ENCODE measurements around the gene CDH23. TPM values are rescaled to one million over a fixed set of nuclear protein-coding genes. Genes with fewer than 3 reads are reported as not detected.

CDH23 gene
- total and polyA plus RNA-seq, 9 of the 15 experiments (the other 6 are each of a cell fraction or from before 2014, with no cell fraction given): 0.18 to 1.2 (median 0.47) TPM

DNA sequence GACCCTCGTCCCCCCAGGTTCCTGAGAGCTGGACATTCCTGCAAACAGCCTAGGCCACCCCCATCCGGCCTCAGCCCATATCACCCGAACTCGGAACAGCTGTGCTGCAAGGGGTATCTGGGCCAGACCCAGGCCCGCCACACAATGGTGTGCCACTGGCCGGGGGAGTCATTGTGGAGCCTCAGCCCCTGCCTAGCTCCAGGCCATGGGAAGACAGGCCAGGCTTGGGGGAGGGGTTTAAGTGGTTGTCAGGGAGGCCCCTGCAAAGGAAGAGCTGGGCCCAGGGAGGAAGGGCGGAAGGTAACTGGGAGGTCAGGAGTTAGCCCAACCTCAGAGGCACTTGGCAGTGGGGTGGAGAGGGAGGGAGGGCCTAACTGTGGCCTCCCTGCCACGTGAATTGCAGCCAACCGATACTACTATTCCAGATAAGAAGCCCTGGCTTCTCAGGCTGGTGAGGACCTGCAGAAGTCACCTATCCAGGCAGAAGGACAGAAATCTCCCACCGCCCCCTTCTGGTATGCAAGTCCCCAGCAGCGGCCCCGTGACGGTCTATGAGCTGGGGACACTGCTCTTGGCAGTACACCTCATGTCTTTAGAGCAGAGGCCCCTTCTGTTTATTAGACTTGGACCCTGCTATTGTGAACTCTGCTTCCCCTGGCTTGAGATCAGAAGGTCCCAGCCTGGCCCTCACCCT, 349.8 kb downstream of the CDH23 start (continued):
- TF ChIP-seq ZBTB26 (CRISPR knock-in tag; IDR thresholded peaks at IDR 0.05): no peak
- TF ChIP-seq, protein P1, sequence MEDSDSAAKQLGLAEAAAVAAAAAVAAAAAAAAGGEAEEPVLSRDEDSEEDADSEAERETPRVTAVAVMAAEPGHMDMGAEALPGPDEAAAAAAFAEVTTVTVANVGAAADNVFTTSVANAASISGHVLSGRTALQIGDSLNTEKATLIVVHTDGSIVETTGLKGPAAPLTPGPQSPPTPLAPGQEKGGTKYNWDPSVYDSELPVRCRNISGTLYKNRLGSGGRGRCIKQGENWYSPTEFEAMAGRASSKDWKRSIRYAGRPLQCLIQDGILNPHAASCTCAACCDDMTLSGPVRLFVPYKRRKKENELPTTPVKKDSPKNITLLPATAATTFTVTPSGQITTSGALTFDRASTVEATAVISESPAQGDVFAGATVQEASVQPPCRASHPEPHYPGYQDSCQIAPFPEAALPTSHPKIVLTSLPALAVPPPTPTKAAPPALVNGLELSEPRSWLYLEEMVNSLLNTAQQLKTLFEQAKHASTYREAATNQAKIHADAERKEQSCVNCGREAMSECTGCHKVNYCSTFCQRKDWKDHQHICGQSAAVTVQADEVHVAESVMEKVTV (CRISPR knock-in tag; IDR thresholded peaks at IDR 0.05): peak; percentile 55
- TF ChIP-seq XRCC5 (IDR thresholded peaks at IDR 0.05; ENCODE audit: low read depth, low read length): no peak
- no peak for TF ChIP-seq MED1 (CRISPR knock-in tag; IDR thresholded peaks at IDR 0.05; ENCODE audit: borderline replicate concordance)
- no peak for TF ChIP-seq CHD4 (IDR thresholded peaks at IDR 0.05; ENCODE audit: insufficient read depth, insufficient replicate concordance, low read depth, low read length, poor library complexity, severe bottlenecking)
- TF ChIP-seq FOXK1 (CRISPR knock-in tag; IDR thresholded peaks at IDR 0.05; ENCODE audit: borderline replicate concordance): 0 out of 2 replicates have a peak, but pooled peaks have one; percentile 11
- TF ChIP-seq, protein P2, sequence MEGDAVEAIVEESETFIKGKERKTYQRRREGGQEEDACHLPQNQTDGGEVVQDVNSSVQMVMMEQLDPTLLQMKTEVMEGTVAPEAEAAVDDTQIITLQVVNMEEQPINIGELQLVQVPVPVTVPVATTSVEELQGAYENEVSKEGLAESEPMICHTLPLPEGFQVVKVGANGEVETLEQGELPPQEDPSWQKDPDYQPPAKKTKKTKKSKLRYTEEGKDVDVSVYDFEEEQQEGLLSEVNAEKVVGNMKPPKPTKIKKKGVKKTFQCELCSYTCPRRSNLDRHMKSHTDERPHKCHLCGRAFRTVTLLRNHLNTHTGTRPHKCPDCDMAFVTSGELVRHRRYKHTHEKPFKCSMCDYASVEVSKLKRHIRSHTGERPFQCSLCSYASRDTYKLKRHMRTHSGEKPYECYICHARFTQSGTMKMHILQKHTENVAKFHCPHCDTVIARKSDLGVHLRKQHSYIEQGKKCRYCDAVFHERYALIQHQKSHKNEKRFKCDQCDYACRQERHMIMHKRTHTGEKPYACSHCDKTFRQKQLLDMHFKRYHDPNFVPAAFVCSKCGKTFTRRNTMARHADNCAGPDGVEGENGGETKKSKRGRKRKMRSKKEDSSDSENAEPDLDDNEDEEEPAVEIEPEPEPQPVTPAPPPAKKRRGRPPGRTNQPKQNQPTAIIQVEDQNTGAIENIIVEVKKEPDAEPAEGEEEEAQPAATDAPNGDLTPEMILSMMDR (IDR thresholded peaks at IDR 0.05 in 2 of 3, conservative IDR thresholded peaks at IDR 0.05 in 1 of 3; ENCODE audit: insufficient read depth in 2 of 3, low read depth in 1 of 3, low read length in 3 of 3): peak; percentile 79 to 85 (median 84)
- TF ChIP-seq E2F3 (CRISPR knock-in tag; IDR thresholded peaks at IDR 0.05): peak; percentile 62; the same call in 1 of the 2 replicates
- no peak for TF ChIP-seq ZC3H8 (IDR thresholded peaks at IDR 0.05)
- TF ChIP-seq ETV1 (tag; conservative IDR thresholded peaks at IDR 0.05; ENCODE audit: low read depth): peak; percentile 91
- TF ChIP-seq PHF8 (IDR thresholded peaks at IDR 0.05; ENCODE audit: borderline replicate concordance, low read length): no peak; the same call in 1 of the 2 replicates
- TF ChIP-seq RNF2 (IDR thresholded peaks at IDR 0.05): peak; percentile 99
- TF ChIP-seq, protein P3, sequence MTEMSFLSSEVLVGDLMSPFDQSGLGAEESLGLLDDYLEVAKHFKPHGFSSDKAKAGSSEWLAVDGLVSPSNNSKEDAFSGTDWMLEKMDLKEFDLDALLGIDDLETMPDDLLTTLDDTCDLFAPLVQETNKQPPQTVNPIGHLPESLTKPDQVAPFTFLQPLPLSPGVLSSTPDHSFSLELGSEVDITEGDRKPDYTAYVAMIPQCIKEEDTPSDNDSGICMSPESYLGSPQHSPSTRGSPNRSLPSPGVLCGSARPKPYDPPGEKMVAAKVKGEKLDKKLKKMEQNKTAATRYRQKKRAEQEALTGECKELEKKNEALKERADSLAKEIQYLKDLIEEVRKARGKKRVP (CRISPR knock-in tag; IDR thresholded peaks at IDR 0.05): peak; percentile 42; the same call in 1 of the 2 replicates
- TF ChIP-seq TCF3 (CRISPR knock-in tag; IDR thresholded peaks at IDR 0.05): peak; percentile 55
- no peak for TF ChIP-seq ETV5 (CRISPR knock-in tag; IDR thresholded peaks at IDR 0.05; ENCODE audit: low read depth)
- no peak for TF ChIP-seq ZMIZ1 (IDR thresholded peaks at IDR 0.05; ENCODE audit: low read depth in 2 of 2, low read length in 2 of 2)
- TF ChIP-seq ZFP1 (CRISPR knock-in tag; IDR thresholded peaks at IDR 0.05): no peak
- TF ChIP-seq RBM14 (IDR thresholded peaks at IDR 0.05; ENCODE audit: borderline replicate concordance, insufficient read depth, low read depth, low read length): no peak
